Dermis lymphatic vessel endothelial cell (primary cell): ENCODE results near the gene CPSF7. TPM values are rescaled to one million over a fixed set of nuclear protein-coding genes. Genes with fewer than 3 reads are reported as not detected.

Experiments
- total RNA-seq: library from RNA; depleted of rRNA; stranded (reverse); fragments of >200 nt; gene quantifications from 2 replicates; pipeline ENCODE4 v1.2.1, GENCODE V29; 2014

The CPSF7 gene, protein sequence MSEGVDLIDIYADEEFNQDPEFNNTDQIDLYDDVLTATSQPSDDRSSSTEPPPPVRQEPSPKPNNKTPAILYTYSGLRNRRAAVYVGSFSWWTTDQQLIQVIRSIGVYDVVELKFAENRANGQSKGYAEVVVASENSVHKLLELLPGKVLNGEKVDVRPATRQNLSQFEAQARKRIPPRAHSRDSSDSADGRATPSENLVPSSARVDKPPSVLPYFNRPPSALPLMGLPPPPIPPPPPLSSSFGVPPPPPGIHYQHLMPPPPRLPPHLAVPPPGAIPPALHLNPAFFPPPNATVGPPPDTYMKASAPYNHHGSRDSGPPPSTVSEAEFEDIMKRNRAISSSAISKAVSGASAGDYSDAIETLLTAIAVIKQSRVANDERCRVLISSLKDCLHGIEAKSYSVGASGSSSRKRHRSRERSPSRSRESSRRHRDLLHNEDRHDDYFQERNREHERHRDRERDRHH
- total RNA-seq, result 10.8 and 12.2 TPM in 2 replicates

DNA sequence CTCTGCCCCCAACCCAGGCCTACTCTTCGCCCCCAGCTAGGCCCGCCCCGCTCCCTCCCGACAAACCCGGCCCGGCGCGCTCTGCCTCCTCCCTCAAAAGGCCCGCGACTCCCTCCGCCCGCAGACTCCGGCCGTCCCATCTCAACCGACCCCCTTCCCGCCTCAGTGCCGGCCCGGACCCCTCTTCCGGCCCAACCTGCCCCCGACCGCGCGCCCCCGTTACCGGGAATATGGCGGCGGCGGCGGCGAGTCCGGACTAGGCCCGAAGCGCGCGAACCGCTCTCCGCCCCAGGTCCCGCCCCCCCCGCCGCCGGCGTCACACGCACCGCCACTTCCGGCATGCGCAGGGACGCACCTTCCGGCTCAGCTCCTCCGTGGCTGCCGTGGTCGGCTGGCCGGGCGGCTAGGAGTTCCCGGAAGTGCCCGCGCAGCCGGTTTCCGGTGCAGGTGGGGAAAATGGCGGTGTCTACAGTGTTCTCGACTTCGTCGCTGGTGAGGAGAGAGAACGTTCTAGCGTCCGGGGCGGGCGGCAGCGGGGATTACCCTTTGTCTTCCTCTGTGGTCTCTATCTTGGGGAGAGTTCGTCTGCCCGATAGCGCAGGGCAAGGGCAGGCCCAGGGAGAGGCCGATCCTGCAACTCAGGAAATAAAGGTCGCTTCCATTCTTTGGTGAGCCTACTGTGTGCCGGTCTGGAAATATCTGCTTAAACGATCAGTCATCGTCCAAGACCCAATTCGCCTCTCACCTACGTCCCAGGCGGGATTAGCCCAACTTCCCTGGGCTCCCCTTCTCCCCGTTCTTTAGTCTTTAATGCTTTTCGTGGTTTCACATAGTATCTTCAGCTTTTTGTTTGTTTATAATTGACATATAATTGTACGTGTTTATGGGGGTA, at the start of gene CPSF7, which contains the start of gene SDHAF2:
CPSF7 (minus strand) TSS at position 285 of the 892 bp plus-strand sequence. CDS start 740 bp downstream, outside the sequence.
SDHAF2 (plus strand) TSS at position 434 of the 892 bp plus-strand sequence; CDS start at position 457, 23 bp downstream.

DNA sequence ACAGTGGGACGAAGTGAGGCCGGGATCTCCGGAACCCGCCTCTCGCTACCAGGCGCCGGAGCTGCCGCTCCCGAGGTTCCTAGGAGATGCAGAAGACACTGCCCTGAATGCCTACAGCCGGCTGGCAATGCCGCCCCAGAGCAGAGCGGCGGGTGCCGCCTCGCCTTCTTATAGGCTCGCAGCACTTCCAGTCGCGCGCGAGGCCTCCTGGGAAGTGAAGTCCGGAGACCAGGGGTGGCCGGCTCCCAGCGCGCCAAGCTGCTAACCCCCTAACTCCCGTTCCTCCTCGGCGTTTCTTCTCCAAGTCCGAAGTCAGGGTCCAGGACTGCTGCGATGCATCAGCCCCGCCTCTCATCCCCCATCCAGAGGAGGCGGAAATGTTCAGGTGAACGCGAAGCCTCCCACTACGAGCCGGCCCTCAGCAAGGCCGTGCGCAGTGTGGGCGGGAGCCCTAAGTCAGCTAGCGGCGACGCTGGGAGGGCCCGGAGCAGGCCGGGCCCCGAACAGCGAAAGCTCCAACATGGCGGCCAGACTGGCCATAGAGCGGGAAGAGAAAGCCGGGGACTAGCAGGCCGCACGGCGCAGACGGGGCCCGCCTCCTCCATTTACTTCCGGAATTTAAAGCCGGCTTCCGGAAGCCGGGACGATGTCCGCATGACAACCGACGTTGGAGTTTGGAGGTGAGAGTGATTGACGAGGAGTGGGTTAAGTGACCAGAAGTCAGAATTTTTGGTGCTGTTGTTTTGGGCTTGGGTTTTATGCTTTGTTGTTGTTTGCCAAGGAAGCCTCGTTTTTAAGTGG, 67.8 kb downstream of the CPSF7 start, which contains the start of the genes CYB561A3 and TMEM138:
CYB561A3 (minus strand) TSS at position 142 of the 801 bp plus-strand sequence. CDS start 5,169 bp downstream, outside the sequence.
TMEM138 (plus strand) TSS at position 634 of the 801 bp plus-strand sequence. CDS start 2,017 bp downstream, outside the sequence.

Other genes starting within 250 kb of the CPSF7 start
- not detected in 2 replicates for gene PGA3, start 226.5 kb downstream of the CPSF7 start, total RNA-seq
- not detected in 2 replicates for gene PGA4, start 207.6 kb downstream of the CPSF7 start, total RNA-seq
- gene PGA5, start 188.8 kb downstream of the CPSF7 start, total RNA-seq, result not detected in 2 replicates
- 1.1 and 1.3 TPM in 2 replicates for gene VWCE, start 134.7 kb downstream of the CPSF7 start, total RNA-seq
- 320 and 326 TPM in 2 replicates for gene DDB1, start 96.9 kb downstream of the CPSF7 start, total RNA-seq
- 14.1 and 14.4 TPM in 2 replicates for gene TKFC, start 96.7 kb downstream of the CPSF7 start, total RNA-seq
- gene CYB561A3, start 68.1 kb downstream of the CPSF7 start, total RNA-seq, result 36.1 and 49.1 TPM in 2 replicates
- 12.8 and 14.5 TPM in 2 replicates for gene TMEM138, start 67.6 kb downstream of the CPSF7 start, total RNA-seq
- gene TMEM216, start 37.4 kb downstream of the CPSF7 start, total RNA-seq, result 8.3 and 9.0 TPM in 2 replicates
- gene SDHAF2, start 149 bp upstream of the CPSF7 start, total RNA-seq, result 43.8 and 77.5 TPM in 2 replicates
- 0.11 TPM in 1 of 2 replicates, not detected in the other for gene LRRC10B, start 78.8 kb upstream of the CPSF7 start, total RNA-seq
- gene SYT7, start 151.1 kb upstream of the CPSF7 start, total RNA-seq, result 0.22 and 0.43 TPM in 2 replicates